AG04450 (cell line): ENCODE measurements around the gene MTFR2. TPM values are rescaled to one million over a fixed set of nuclear protein-coding genes. Genes with fewer than 3 reads are reported as not detected.

Experiments used
- CTCF ChIA-PET: fragments of 300-600, 350-600 bp; formaldehyde crosslinking; extraction: SDS; loops from one replicate; lab custom pipeline; 2022; ENCODE audit warnings: antibody characterized with exemption, inconsistent platforms; lab: Charles Lee
- POLR2A ChIA-PET: fragments of 350-600 bp; formaldehyde crosslinking; extraction: SDS; loops from one replicate; lab custom pipeline; 2021; ENCODE audit warnings: antibody characterized with exemption, inconsistent platforms; lab: Yijun Ruan, JAX
- DNase-seq: peaks from one replicate; pipeline ENCODE4 v3.0.0-alpha.2; 2011; ENCODE audit warnings: low read depth, low spot score
- H3K27ac ChIP-seq: one replicate; pipeline ENCODE4 v1.5.1; 2012; ENCODE audit warnings: low read depth, low read length, control low read depth
- H3K27me3 ChIP-seq: one replicate; pipeline ENCODE4 v1.6.0; 2012; ENCODE audit warnings: low read length; ENCODE audit not compliant: control insufficient read depth, insufficient read depth
- H3K4me3 ChIP-seq: 2 replicates; pipeline ENCODE4 v1.5.1; 2011; ENCODE audit warnings: mild to moderate bottlenecking, low read depth, low read length, control low read depth
- H3K9me3 ChIP-seq: 2 replicates; pipeline ENCODE4 v1.5.1; 2012; ENCODE audit warnings: low read length; ENCODE audit not compliant: control insufficient read depth, insufficient read depth
- CTCF ChIP-seq: IDR thresholded peaks from 2 replicates; pipeline ENCODE4 v1.5.1; 2011; ENCODE audit warnings: low read depth, low read length, control low read depth, inconsistent platforms
- polyA plus RNA-seq: library from polyadenylated mRNA; depleted of rRNA; stranded (reverse); fragments of >200 nt; gene quantifications from 2 replicates; pipeline ENCODE4 v1.2.3, GENCODE V29; 2011; rRNA removed

The MTFR2 gene
- polyA plus RNA-seq, 1 experiment, result 3.3 TPM

GRCh38 chr6:136184738-136185137 is 65.4 kb downstream of the MTFR2 start:
- CTCF ChIA-PET, result no interaction called here
- Histone ChIP-seq H3K9me3 (no peaks in the 10 kb centered on the region), H3K27ac (no peak overlapping the region), H3K4me3 (no peak overlapping the region), H3K27me3 (no peaks in the 10 kb centered on the region)
- no peak for DNase-seq
- POLR2A ChIA-PET, result no interaction called here
- no peak for TF ChIP-seq CTCF

- no peak overlapping the region for H3K27ac ChIP-seq
- H3K27me3 ChIP-seq, result no peaks in the 10 kb centered on the region
- CTCF ChIA-PET, result no interaction called here
- TF ChIP-seq CTCF, result no peak
- no peaks in the 10 kb centered on the region for H3K9me3 ChIP-seq
- no peak for DNase-seq
- POLR2A ChIA-PET, result no interaction called here
- no peak overlapping the region for H3K4me3 ChIP-seq
These were observed 68.2 kb downstream of the MTFR2 start for GRCh38 chr6:136181861-136182260.

GRCh38 chr6:136181512-136181833 is 68.6 kb downstream of the MTFR2 start:
- Histone ChIP-seq H3K27ac (no peak overlapping the region), H3K9me3 (no peaks in the 10 kb centered on the region), H3K4me3 (no peak overlapping the region), H3K27me3 (no peaks in the 10 kb centered on the region)
- no peak for DNase-seq
- ChIA-PET POLR2A (no interaction called here), CTCF (no interaction called here)
- no peak for TF ChIP-seq CTCF

Other genes starting within 250 kb of the MTFR2 start
- gene BCLAF1, start 39.5 kb upstream of the MTFR2 start, polyA plus RNA-seq, result 75.0 and 117 TPM in 2 replicates